ENCODE data around the gene AHNAK2.

The AHNAK2 gene

GRCh38 chr14:104980611-104981531 lies 2.7 kb upstream of the AHNAK2 start:
- Histone ChIP-seq H3K27me3 (ENCODE audit: control insufficient read depth, insufficient read depth, low read length) (peaks cover 29% of the 10 kb centered on the region), H3K9me3 (ENCODE audit: control insufficient read depth, low read length) (no peaks in the 10 kb centered on the region), H3K9ac (ENCODE audit: low read length) (no peak overlapping the region), H3K4me1 (ENCODE audit: control insufficient read depth, insufficient read depth, low read length) (peaks cover 25% of the 10 kb centered on the region), H3K4me3 (ENCODE audit: low read length) (no peak overlapping the region), H3K36me3 (ENCODE audit: control insufficient read depth, insufficient read depth, low read length) (no peaks in the 10 kb centered on the region)

DNA sequence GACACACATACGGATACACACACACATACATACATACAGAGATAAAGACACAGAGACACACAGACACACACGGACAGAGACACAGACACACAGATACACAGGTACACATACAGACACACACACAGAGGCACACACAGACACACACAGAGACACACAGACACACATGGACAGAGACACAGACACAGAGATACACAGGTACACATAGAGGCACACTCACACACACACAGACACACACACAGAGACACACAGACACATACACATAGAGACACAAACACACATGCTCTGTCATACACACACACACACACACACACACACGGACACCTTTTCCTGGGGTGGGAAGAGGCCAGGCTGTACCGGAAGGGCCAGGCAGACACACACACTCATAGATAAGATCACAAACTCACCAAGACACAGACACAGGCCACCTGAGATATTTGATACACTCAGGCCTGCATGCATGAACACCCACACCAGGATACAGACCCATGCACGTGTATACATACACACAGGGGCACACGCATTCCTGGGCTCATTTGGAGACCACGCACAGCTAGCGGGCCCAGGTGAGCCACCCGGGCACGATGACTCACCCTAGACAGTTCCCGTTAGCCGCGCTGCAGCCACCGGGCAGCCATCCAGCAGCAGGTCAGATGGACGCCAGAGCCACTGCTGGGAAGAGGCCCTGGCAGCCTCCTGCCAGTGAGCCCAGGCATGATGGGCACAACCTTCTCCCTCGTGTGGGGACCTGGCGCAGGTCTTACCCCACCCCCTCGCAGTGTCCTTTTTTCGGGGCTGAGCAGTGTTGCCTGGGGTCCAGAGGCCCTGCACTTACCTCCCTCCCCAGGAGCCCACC lies 1.8 kb upstream of the AHNAK2 start:
- no peaks in the 10 kb centered on the region for H3K9me3 ChIP-seq (ENCODE audit: control insufficient read depth, low read length)
- no peaks in the 10 kb centered on the region for H3K36me3 ChIP-seq (ENCODE audit: control insufficient read depth, insufficient read depth, low read length)
- H3K4me3 ChIP-seq (ENCODE audit: low read length), result no peak overlapping the region
- no peak overlapping the region for H3K9ac ChIP-seq (ENCODE audit: low read length)
- H3K4me1 ChIP-seq (ENCODE audit: control insufficient read depth, insufficient read depth, low read length), result peaks cover 34% of the 10 kb centered on the region
- peaks cover 34% of the 10 kb centered on the region for H3K27me3 ChIP-seq (ENCODE audit: control insufficient read depth, insufficient read depth, low read length)

DNA sequence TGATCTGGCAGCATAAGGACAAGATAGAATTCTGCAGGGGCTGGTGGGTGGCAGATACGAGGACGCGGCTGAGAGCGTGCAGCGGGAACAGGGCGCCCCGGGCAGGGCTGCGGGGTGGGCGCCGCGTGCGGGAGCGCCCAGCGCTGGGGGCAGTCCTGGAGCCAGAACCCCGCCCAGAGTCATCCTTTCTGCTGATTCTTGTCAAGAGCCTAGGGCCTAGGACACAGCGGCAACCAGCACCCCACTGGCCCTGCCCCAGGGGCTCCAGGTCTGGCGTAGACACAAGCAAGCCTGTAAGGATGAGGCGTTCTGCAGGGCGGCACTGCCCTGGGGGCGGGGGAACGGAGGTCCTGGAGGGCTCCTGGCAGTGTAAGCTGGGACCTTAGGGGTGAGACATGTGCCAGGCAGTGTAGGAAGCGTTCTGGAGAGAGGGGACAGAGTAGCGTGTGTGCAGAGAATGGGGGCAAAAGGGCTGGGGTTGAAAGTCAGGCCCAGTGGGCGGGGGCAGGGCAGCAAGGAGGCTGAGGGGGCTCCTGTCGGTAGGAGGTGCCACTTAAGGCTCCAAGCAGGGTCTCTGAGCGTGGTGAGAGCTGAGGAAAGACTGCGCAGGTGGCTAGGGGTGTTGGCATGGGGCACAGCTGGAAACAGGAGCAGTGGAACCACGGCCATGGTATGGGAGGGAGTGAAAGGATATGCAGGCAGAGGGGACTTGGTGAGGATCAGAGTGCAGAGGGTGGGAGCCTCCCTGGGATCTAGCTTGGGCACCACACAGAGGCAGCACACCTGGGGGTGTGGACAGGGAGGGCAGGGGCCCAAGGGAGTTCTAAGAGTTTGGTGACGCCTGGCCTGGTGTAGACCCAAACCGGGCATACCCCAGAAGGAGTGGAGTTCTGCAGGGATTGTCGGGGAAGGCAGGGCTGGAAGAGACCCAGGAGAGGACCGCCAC lies 845 bp upstream of the AHNAK2 start:
- peaks cover 39% of the 10 kb centered on the region for H3K27me3 ChIP-seq (ENCODE audit: control insufficient read depth, insufficient read depth, low read length)
- H3K4me3 ChIP-seq (ENCODE audit: low read length), result no peak overlapping the region
- H3K4me1 ChIP-seq (ENCODE audit: control insufficient read depth, insufficient read depth, low read length), result peaks cover 43% of the 10 kb centered on the region
- H3K9ac ChIP-seq (ENCODE audit: low read length), result no peak overlapping the region
- no peaks in the 10 kb centered on the region for H3K9me3 ChIP-seq (ENCODE audit: control insufficient read depth, low read length)
- H3K36me3 ChIP-seq (ENCODE audit: control insufficient read depth, insufficient read depth, low read length), result no peaks in the 10 kb centered on the region

- no peaks in the 10 kb centered on the region for H3K9me3 ChIP-seq (ENCODE audit: control insufficient read depth, low read length)
- no peaks in the 10 kb centered on the region for H3K36me3 ChIP-seq (ENCODE audit: control insufficient read depth, insufficient read depth, low read length)
- peak overlapping the region; percentile 17 for H3K4me3 ChIP-seq (ENCODE audit: low read length)
- H3K27me3 ChIP-seq (ENCODE audit: control insufficient read depth, insufficient read depth, low read length), result peaks cover 39% of the 10 kb centered on the region
- H3K4me1 ChIP-seq (ENCODE audit: control insufficient read depth, insufficient read depth, low read length), result peaks cover 62% of the 10 kb centered on the region
- peak overlapping the region; percentile 47 for H3K9ac ChIP-seq (ENCODE audit: low read length)
Measured at GRCh38 chr14:104977008-104977680, 1.0 kb downstream of the AHNAK2 start.

- H3K9me3 ChIP-seq (ENCODE audit: control insufficient read depth, low read length), result no peaks in the 10 kb centered on the region
- no peak overlapping the region for H3K9ac ChIP-seq (ENCODE audit: low read length)
- peaks cover 39% of the 10 kb centered on the region for H3K27me3 ChIP-seq (ENCODE audit: control insufficient read depth, insufficient read depth, low read length)
- no peaks in the 10 kb centered on the region for H3K36me3 ChIP-seq (ENCODE audit: control insufficient read depth, insufficient read depth, low read length)
- peaks cover 69% of the 10 kb centered on the region for H3K4me1 ChIP-seq (ENCODE audit: control insufficient read depth, insufficient read depth, low read length)
- no peak overlapping the region for H3K4me3 ChIP-seq (ENCODE audit: low read length)
Measured at GRCh38 chr14:104976198-104977007, 1.8 kb downstream of the AHNAK2 start.

DNA sequence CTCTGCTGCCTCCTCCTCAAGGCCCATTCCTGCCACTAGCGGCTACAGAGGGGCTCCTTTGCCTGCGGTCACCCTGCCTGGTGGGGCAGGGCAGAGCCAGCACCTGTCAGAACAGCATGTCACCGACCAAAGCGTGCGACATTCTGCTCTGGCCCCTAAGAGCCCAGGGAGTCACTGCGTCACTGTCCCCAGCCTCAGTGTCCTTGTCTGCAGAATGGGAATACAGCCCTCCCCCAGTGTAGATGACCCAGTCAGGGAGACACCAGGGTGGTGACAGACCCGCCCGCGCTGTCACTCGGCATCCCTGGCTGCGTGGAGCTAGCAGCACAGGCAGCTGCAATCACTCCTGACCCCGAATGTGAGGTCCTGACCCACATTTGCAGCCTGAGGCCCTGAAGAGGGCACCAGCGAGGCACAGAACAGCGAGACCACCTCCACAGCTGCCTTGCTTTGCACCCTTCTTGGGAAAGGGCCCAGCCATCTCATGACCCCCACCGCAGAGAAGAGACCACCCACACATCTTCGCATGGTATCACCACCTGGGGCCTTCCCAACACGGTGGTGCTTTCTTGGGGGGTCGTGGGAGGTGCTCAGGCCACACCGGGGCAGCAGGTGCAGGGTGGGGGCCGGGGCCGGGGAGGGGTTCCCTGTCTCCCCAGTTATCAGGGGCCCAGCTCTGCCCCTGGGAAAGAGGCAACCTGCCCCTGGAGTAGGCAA lies 2.5 kb downstream of the AHNAK2 start:
- H3K27me3 ChIP-seq (ENCODE audit: control insufficient read depth, insufficient read depth, low read length), result peaks cover 39% of the 10 kb centered on the region
- peaks cover 77% of the 10 kb centered on the region for H3K4me1 ChIP-seq (ENCODE audit: control insufficient read depth, insufficient read depth, low read length)
- no peaks in the 10 kb centered on the region for H3K9me3 ChIP-seq (ENCODE audit: control insufficient read depth, low read length)
- no peaks in the 10 kb centered on the region for H3K36me3 ChIP-seq (ENCODE audit: control insufficient read depth, insufficient read depth, low read length)
- H3K9ac ChIP-seq (ENCODE audit: low read length), result no peak overlapping the region
- no peak overlapping the region for H3K4me3 ChIP-seq (ENCODE audit: low read length)

DNA sequence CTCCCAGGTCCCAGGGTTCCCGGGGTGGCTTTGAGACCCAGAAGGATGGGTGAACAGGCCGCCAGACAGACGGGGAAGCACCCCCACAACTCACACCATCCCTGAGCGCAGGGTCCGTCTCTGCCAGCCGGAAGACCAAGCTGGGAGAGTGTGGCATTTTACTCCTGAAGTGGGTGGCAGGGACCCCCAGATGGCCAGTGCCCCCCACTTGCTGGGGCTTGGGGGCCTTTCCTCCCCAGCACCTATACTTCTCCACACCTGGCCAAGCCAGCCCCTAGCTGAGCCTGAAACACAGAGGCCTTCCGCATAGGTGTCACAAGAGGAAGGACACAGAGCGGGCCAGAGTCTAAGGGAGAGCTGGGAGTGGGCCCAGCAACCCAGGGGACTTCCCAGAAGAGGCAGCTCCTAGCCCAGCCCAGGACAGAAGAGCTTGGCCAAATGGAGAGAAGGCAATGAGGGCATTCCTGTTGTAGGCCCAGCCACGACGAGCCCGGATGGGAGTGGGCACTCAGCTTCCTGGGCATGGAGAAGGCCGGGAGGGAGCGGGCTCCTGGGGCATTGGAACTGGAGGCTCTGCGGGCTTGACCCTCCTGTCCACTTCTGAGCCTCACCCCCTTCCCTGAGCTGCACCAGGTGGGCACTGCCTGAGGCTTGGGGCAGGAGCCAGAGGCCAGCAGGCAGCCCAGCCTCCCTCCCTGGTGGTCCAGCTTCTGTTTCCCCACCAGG lies 3.3 kb downstream of the AHNAK2 start:
- no peaks in the 10 kb centered on the region for H3K36me3 ChIP-seq (ENCODE audit: control insufficient read depth, insufficient read depth, low read length)
- no peaks in the 10 kb centered on the region for H3K9me3 ChIP-seq (ENCODE audit: control insufficient read depth, low read length)
- H3K27me3 ChIP-seq (ENCODE audit: control insufficient read depth, insufficient read depth, low read length), result peaks cover 39% of the 10 kb centered on the region
- peak overlapping the region; percentile 39 for H3K9ac ChIP-seq (ENCODE audit: low read length)
- no peak overlapping the region for H3K4me3 ChIP-seq (ENCODE audit: low read length)
- H3K4me1 ChIP-seq (ENCODE audit: control insufficient read depth, insufficient read depth, low read length), result peaks cover 83% of the 10 kb centered on the region

DNA sequence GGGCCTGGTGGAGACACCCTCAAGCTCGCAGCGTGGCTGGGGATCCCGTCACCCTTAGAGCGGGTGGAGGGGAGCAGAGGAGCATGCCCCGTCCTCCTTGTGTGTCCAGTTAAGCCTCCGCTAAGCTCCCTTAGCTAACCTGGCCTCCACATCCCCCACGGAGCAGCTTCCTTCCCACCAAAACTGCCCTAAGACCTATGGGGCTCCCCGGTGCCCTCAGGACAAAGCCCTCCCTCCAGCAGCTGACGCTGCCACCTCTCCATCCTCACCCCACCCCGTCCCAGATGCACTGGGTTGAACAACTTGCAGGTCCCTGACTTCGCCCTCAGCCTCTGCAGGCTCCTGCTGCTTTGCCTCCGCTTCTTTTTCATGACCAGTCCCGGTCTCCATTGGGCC lies 4.0 kb downstream of the AHNAK2 start:
- Histone ChIP-seq H3K9ac (ENCODE audit: low read length) (peak overlapping the region; percentile 39), H3K9me3 (ENCODE audit: control insufficient read depth, low read length) (no peaks in the 10 kb centered on the region), H3K27me3 (ENCODE audit: control insufficient read depth, insufficient read depth, low read length) (peaks cover 36% of the 10 kb centered on the region), H3K4me1 (ENCODE audit: control insufficient read depth, insufficient read depth, low read length) (peaks cover 84% of the 10 kb centered on the region), H3K36me3 (ENCODE audit: control insufficient read depth, insufficient read depth, low read length) (no peaks in the 10 kb centered on the region), H3K4me3 (ENCODE audit: low read length) (no peak overlapping the region)

- Histone ChIP-seq H3K4me1 (ENCODE audit: control insufficient read depth, insufficient read depth, low read length) (peaks cover 88% of the 10 kb centered on the region), H3K9me3 (ENCODE audit: control insufficient read depth, low read length) (no peaks in the 10 kb centered on the region), H3K27me3 (ENCODE audit: control insufficient read depth, insufficient read depth, low read length) (peaks cover 33% of the 10 kb centered on the region), H3K4me3 (ENCODE audit: low read length) (no peak overlapping the region), H3K36me3 (ENCODE audit: control insufficient read depth, insufficient read depth, low read length) (no peaks in the 10 kb centered on the region), H3K9ac (ENCODE audit: low read length) (peak overlapping the region; percentile 39)
Measured at GRCh38 chr14:104973385-104974145, 4.6 kb downstream of the AHNAK2 start.
